Mucosa of rectum (tissue), 2 donors: ENCODE results near the gene PSMD12.
"Not testable (repeated sequence)": the region's sequence is repeated elsewhere in the genome, so short reads cannot be mapped to it uniquely, and the experiment has no call there.

ENCODE experiments used
- H3K27ac ChIP-seq, 2 donors: one replicate each; pipeline ENCODE4 v1.7.0; 2013; ENCODE audit warnings: inconsistent platforms in 2 of 2, low read depth in 2 of 2, low read length in 2 of 2
- H3K27me3 ChIP-seq, 2 donors: one replicate each; pipeline ENCODE4 v1.7.0; 2013; ENCODE audit warnings: low read length in 2 of 2; ENCODE audit not compliant: control insufficient read depth in 2 of 2, insufficient read depth in 2 of 2
- H3K36me3 ChIP-seq, 2 donors: one replicate each; pipeline ENCODE4 v1.7.0; 2013; ENCODE audit warnings: low read length in 2 of 2; ENCODE audit not compliant: control insufficient read depth in 2 of 2, insufficient read depth in 2 of 2
- H3K4me1 ChIP-seq, 2 donors: one replicate each; pipeline ENCODE4 v1.7.0; 2013; ENCODE audit warnings: low read length in 2 of 2, mild to moderate bottlenecking in 1 of 2; ENCODE audit not compliant: control insufficient read depth in 2 of 2, insufficient read depth in 2 of 2
- H3K4me3 ChIP-seq, 2 donors: one replicate each; pipeline ENCODE4 v1.7.0; 2013; ENCODE audit warnings: low read length in 2 of 2
- H3K9ac ChIP-seq, 2 donors: one replicate each; pipeline ENCODE4 v1.7.0; 2013; ENCODE audit warnings: low read length in 2 of 2, low read depth in 1 of 2, mild to moderate bottlenecking in 1 of 2
- H3K9me3 ChIP-seq, 2 donors: one replicate each; pipeline ENCODE4 v1.7.0; 2013; ENCODE audit warnings: low read length in 2 of 2; ENCODE audit not compliant: control insufficient read depth in 2 of 2
- donor health status: healthy.
- donor health status: Normal muscosa, but diverticular disease.

The PSMD12 gene

DNA sequence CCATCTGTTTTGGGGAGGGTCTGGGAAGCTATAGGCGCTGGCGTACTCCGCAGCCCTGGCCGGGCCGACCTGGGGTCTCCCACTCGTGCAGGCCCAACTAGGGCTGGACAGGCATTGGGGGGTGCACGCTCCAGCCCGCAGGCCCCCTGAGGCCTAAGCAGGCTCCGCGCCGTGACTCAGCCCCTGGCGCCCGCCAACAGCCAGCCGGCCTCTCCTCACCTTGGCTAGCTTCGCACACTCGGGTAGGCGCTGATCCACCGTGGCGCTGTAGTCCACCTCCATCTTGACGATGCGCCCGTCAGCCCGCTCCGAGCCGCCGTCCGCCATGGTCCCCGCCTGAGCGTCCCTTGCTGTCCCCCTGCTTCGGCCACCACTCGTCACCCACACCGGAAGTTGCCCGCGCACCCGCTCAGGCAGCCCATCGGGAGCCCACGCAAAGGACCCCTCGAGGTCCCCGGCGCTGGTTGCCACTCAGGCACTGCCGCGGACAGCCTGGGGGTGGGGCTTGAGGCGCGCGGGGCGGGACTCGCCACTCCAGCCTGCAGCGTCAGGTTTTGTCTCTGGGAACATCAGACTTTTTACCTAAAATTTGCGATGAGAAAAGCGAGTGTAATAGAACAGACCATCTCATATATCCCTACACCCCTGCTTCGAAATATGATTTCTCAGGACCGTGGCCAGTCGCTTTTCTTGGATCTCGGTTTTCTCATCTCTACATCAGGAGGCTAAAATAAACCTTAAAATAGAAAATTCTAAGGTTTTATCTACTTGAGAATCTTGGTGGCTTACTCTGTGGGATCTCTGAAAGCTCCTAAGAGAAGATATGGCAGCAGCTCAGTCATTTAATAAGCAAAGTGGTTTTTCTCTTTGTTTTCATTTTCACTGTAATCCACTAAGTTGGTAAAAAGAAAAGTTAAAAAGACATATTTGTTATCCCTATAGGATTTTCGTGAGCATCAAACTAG lies at the start of gene PSMD12:
Gene PSMD12 (minus strand): TSS at position 385 of the 965 bp plus-strand sequence. CDS start 58 bp downstream, at position 327.
- Histone ChIP-seq H3K27me3 (no peaks in the 10 kb centered on the region), H3K9ac (peak within 1 kb of the TSS; percentile 63 to 94), H3K27ac (peak within 1 kb of the TSS; percentile 85 to 89), H3K9me3 (no peaks in the 10 kb centered on the region), H3K4me3 (peak within 1 kb of the TSS; percentile 78 to 85), H3K4me1 (peaks cover 10 to 13% of the 10 kb centered on the region in 2 donors), H3K36me3 (peaks cover 3 to 4% of the 10 kb centered on the region in 2 donors)

DNA sequence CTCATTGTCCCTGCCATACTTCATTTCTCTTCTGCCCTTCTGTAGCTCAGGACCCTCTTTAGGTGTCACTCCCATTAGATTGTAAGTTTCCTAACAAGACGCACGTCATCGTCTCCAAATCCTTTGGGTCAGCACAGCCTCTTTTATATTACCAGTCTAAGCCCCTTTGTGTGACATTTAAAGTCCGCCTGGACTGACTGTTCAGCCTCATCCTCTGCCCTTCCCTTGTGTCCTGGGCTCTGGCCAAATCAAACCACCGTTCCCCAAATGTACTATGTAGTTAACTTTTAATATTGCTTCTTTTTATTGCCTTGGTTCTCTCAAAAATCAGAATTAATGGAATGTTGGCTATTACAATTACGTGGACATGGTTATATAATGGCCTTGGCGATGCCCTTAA lies 48.9 kb upstream of the PSMD12 start:
- no peak overlapping the region for H3K27ac ChIP-seq
- H3K4me3 ChIP-seq: no peak overlapping the region
- peaks cover 0 to 9% of the 10 kb centered on the region in 2 donors for H3K4me1 ChIP-seq
- no peaks in the 10 kb centered on the region for H3K9me3 ChIP-seq
- H3K27me3 ChIP-seq: no peaks in the 10 kb centered on the region
- no peak overlapping the region for H3K9ac ChIP-seq
- H3K36me3 ChIP-seq: no peaks in the 10 kb centered on the region

DNA sequence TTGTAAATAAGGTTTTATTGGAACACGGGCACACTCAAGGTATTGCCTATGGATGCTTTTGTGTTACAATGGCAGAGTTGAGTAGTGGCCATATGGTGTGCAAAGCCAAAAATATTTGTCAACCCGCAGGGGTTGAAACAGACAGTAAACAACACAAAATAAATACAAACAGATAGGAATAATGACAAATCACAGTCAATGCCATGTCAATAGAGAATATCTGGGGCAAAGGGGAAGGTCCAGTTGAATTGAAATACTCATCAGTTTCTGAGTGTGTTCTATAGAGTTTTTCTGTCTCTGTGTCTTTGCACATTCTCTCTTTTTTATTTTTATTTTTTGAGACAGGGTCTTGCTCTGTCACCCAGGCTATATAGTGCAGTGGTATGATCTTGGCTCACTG lies 48.2 kb upstream of the PSMD12 start:
- Histone ChIP-seq H3K27ac (no peak overlapping the region), H3K9me3 (no peaks in the 10 kb centered on the region), H3K36me3 (no peaks in the 10 kb centered on the region), H3K9ac (no peak overlapping the region), H3K4me1 (peaks cover 0 to 9% of the 10 kb centered on the region in 2 donors), H3K27me3 (no peaks in the 10 kb centered on the region), H3K4me3 (no peak overlapping the region)

DNA sequence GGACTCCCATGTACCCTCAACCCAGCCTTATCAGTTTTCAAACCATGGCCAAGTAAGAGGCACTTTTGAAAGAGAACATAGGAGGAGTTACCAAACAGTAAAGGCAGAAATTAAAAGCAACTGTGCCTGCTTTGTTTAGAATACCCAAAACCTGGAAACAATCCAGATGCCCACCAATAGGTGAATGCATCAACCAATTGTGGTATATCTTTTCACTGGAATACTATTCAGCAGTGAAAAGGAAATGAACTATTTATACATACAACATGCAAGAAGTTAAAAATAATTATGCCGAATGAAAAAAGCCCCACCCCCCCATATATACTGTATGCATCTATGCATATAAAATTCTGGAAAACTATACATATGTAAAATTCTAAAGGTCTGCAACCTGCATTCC lies 47.8 kb upstream of the PSMD12 start:
- H3K4me1 ChIP-seq: peaks cover 0 to 9% of the 10 kb centered on the region in 2 donors
- H3K9me3 ChIP-seq: no peaks in the 10 kb centered on the region
- no peak overlapping the region for H3K9ac ChIP-seq
- H3K27ac ChIP-seq: no peak overlapping the region
- H3K4me3 ChIP-seq: no peak overlapping the region
- no peaks in the 10 kb centered on the region for H3K36me3 ChIP-seq
- H3K27me3 ChIP-seq: no peaks in the 10 kb centered on the region

DNA sequence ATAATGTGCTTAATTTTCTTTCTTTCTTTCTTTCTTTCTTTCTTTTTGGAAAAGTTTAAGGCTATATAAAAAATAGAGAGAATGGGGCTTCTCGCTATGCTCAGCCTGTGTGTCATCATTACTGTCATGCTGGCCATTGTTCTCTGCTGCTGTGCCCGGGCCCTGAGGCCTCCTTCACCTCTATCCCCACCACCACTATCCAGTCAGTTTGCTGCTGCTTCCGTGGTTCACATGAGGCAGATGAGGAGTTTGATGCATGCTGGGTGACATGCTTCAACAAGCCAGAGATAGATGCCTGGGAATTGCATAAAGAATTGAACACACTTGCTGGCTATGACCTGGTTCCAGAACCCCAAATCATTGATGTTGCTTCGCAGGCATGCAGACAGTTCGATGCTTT lies 47.0 kb upstream of the PSMD12 start:
- H3K27ac ChIP-seq: no peak overlapping the region
- no peaks in the 10 kb centered on the region for H3K9me3 ChIP-seq
- H3K9ac ChIP-seq: no peak overlapping the region
- peaks cover 0 to 9% of the 10 kb centered on the region in 2 donors for H3K4me1 ChIP-seq
- H3K27me3 ChIP-seq: no peaks in the 10 kb centered on the region
- no peak overlapping the region for H3K4me3 ChIP-seq
- no peaks in the 10 kb centered on the region for H3K36me3 ChIP-seq

DNA sequence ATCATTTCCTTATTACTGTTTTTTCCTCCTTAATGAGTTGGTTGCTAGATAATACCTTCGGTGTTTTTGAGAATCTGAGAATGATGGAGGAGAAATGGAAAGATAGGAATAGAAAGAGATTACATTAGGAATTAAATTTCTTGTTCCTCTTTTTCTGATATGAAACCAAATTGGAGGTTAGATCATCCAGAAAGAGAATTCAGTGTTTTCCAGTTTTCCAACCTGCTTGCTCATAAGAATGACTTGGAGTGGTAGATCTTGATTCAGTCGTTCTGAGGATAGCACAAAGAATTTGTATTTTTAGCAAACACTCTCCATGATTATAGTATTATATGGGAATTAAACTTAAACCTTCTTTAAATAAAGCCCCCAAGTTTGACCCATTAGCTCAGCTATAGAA lies 46.6 kb upstream of the PSMD12 start:
- no peaks in the 10 kb centered on the region for H3K27me3 ChIP-seq
- peaks cover 0 to 9% of the 10 kb centered on the region in 2 donors for H3K4me1 ChIP-seq
- no peak overlapping the region for H3K9ac ChIP-seq
- no peak overlapping the region for H3K27ac ChIP-seq
- H3K9me3 ChIP-seq: no peaks in the 10 kb centered on the region
- H3K36me3 ChIP-seq: no peaks in the 10 kb centered on the region
- no peak overlapping the region for H3K4me3 ChIP-seq

DNA sequence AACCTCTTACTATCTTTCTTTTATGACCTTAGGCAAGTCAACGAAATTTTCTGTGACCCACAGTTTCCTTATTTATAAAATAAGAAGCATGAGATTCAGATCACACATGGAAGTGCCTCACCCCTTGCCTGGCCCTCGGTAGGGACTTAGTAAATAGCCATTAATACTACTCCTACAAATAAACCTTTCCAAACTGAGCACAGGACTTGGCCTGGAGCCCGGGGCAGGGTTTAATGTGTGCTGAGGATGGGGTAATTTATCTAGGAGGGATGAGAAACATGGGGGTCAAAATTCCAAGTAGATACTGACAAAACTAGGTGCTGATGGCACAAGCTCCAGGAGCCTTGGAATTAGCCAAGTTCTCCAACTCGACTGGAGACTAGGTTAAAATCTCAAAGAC lies 45.7 kb upstream of the PSMD12 start:
- Histone ChIP-seq H3K9ac (no peak overlapping the region), H3K36me3 (no peaks in the 10 kb centered on the region), H3K4me3 (no peak overlapping the region), H3K27me3 (no peaks in the 10 kb centered on the region), H3K4me1 (peaks cover 0 to 9% of the 10 kb centered on the region in 2 donors), H3K9me3 (no peaks in the 10 kb centered on the region), H3K27ac (no peak overlapping the region)

DNA sequence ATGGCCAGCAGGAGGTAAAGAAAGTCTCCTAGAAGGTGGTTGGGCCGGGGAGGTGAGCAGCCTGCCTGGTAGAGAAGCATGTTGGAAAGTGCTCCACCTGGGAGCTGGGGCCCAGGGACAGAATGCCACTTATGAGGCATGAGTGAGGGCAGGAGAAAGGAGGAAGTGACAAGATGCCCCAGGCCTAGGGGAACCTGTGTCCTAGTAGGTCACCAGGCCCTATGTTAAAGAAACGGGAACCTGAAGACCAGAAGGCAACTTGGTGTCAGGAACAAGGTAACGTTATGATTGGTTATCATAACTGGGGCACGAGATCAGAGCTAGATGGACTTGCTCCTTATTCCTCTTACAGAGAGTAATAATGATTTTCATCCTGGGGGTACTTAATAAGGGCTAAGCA lies 45.0 kb upstream of the PSMD12 start:
- Histone ChIP-seq H3K4me3 (no peak overlapping the region), H3K9me3 (no peaks in the 10 kb centered on the region), H3K36me3 (no peaks in the 10 kb centered on the region), H3K4me1 (peaks cover 0 to 9% of the 10 kb centered on the region in 2 donors), H3K27ac (no peak overlapping the region), H3K9ac (no peak overlapping the region), H3K27me3 (no peaks in the 10 kb centered on the region)

DNA sequence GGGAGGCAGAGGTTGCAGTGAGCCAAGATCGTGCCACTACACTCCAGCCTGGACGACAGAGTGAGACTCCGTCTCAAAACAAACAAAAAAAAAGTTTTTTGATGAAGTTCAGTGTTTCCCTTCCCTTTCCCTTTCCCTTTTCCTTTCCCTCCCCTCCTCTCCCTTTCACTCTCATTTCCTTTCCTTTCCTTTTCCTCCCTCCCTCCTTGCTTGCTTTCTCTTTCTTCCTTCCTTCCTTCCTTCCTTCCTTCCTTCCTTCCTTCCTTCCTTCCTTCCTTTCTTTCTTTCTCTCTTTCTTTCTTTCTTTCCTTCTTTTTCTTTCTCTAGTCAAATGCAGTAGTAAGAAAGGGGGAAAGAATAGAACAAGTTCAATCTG lies 42.1 kb upstream of the PSMD12 start:
- H3K27ac ChIP-seq, H3K36me3 ChIP-seq: not testable (repeated sequence)

DNA sequence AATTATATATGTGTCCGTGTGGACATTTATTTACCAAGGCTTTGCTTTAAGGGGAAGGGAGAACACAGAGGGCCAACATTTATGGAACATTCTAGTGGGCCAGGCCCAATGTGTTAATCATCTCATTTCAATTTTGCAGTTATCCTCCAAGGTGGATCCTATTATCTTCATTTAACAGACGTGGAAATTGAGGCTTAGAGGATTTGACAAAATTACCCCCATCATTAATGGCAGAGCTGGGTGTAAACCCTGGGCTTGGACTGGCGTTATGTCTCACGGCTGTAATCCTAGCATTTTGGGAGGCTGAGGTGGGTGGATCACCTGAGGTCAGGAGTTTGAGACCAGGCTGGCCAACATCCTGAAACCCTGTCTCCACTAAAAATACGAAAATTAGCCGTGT lies 37.1 kb upstream of the PSMD12 start:
- H3K27ac ChIP-seq: no peak overlapping the region
- no peak overlapping the region for H3K9ac ChIP-seq
- H3K4me1 ChIP-seq: peaks cover 2 to 4% of the 10 kb centered on the region in 2 donors
- no peak overlapping the region for H3K4me3 ChIP-seq
- H3K36me3 ChIP-seq: no peaks in the 10 kb centered on the region
- H3K9me3 ChIP-seq: no peaks in the 10 kb centered on the region
- H3K27me3 ChIP-seq: no peaks in the 10 kb centered on the region

More for the DNA sequence above, 42.1 kb upstream of the PSMD12 start:
- H3K27me3 ChIP-seq, H3K9ac ChIP-seq, H3K9me3 ChIP-seq, H3K4me3 ChIP-seq, H3K4me1 ChIP-seq: not testable (repeated sequence)
